ENCODE results near the gene GABRG3.

DNA sequence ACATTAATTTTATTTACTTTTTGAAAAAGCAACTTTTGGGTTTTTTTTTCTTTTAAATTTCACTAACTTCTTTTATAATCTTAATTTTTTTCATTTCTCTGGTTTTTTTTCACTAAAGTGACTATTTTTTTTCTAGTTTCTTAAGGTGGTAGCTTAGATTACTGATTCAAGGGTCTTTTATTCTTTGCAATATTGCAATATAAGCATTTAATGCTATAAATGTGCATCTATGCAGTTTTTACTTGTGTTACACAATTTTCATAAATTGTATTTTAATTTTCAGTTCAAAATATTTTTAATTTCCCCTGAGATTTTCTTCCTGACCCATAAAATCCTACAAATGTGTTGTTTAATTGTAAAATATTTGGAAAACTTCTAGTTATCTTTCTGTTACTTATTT lies 535.8 kb downstream of the GABRG3 start:
- TF ChIP-seq POLR2AphosphoS5 (IDR thresholded peaks at IDR 0.05; ENCODE audit: insufficient read depth, low read depth, low read length) (no peak), POLR2A (IDR thresholded peaks at IDR 0.05; ENCODE audit: low read depth, low read length) (no peak), EZH2 (IDR thresholded peaks at IDR 0.05; ENCODE audit: borderline replicate concordance, low read depth, low read length, severe bottlenecking) (no peak), JUN (IDR thresholded peaks at IDR 0.05; ENCODE audit: borderline replicate concordance, insufficient read depth, insufficient read length, low read depth) (no peak)
- TF ChIP-seq, protein P1, sequence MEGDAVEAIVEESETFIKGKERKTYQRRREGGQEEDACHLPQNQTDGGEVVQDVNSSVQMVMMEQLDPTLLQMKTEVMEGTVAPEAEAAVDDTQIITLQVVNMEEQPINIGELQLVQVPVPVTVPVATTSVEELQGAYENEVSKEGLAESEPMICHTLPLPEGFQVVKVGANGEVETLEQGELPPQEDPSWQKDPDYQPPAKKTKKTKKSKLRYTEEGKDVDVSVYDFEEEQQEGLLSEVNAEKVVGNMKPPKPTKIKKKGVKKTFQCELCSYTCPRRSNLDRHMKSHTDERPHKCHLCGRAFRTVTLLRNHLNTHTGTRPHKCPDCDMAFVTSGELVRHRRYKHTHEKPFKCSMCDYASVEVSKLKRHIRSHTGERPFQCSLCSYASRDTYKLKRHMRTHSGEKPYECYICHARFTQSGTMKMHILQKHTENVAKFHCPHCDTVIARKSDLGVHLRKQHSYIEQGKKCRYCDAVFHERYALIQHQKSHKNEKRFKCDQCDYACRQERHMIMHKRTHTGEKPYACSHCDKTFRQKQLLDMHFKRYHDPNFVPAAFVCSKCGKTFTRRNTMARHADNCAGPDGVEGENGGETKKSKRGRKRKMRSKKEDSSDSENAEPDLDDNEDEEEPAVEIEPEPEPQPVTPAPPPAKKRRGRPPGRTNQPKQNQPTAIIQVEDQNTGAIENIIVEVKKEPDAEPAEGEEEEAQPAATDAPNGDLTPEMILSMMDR (IDR thresholded peaks at IDR 0.05; ENCODE audit: extremely low read depth in 1 of 2, insufficient read depth in 1 of 2, low read depth in 1 of 2, low read length in 2 of 2) = no peak
- TF ChIP-seq, protein P2, sequence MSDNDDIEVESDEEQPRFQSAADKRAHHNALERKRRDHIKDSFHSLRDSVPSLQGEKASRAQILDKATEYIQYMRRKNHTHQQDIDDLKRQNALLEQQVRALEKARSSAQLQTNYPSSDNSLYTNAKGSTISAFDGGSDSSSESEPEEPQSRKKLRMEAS (IDR thresholded peaks at IDR 0.05; ENCODE audit: insufficient read depth, insufficient read length) = no peak

Measured in endothelial cell of umbilical vein (primary cell).